Hepatocyte (in vitro differentiated cells): ENCODE results near the gene XRCC6. TPM values are rescaled to one million over a fixed set of nuclear protein-coding genes. Genes with fewer than 3 reads are reported as not detected.
"Not testable (repeated sequence)": the region's sequence is repeated elsewhere in the genome, so short reads cannot be mapped to it uniquely, and the experiment has no call there.

ENCODE experiments used
- DNase-seq: peaks from one replicate; pipeline ENCODE4 v3.0.0-alpha.2; 2016; ENCODE audit warnings: low spot score
- H2AFZ ChIP-seq: fragments of 200-600 bp; sonication (generic); 2 replicates; pipeline ENCODE4 v1.6.0; 2016; ENCODE audit warnings: antibody characterized with exemption, mild to moderate bottlenecking
- H3K27ac ChIP-seq: fragments of 200-600 bp; sonication (generic); 2 replicates; pipeline ENCODE4 v1.5.1; 2016; ENCODE audit warnings: mild to moderate bottlenecking
- H3K27me3 ChIP-seq: fragments of 200-600 bp; sonication (generic); 2 replicates; pipeline ENCODE4 v1.6.1; 2016
- H3K36me3 ChIP-seq: fragments of 200-600 bp; sonication (generic); replicated peaks from 2 replicates; pipeline ENCODE4 v1.5.1; 2016; ENCODE audit warnings: low read depth; ENCODE audit not compliant: insufficient read depth
- H3K4me1 ChIP-seq: fragments of 200-600 bp; sonication (generic); 2 replicates; pipeline ENCODE4 v1.5.1; 2016; ENCODE audit warnings: mild to moderate bottlenecking, moderate library complexity; ENCODE audit not compliant: insufficient read depth
- H3K4me2 ChIP-seq: fragments of 200-600 bp; sonication (generic); 2 replicates; pipeline ENCODE4 v1.6.0; 2016
- H3K4me3 ChIP-seq: fragments of 200-600 bp; sonication (generic); 2 replicates; pipeline ENCODE4 v1.5.1; 2016; ENCODE audit warnings: mild to moderate bottlenecking
- H3K79me2 ChIP-seq: fragments of 200-600 bp; sonication (generic); 2 replicates; pipeline ENCODE4 v1.6.0; 2017; ENCODE audit warnings: mild to moderate bottlenecking
- H3K9me2 ChIP-seq: fragments of 200-600 bp; sonication (generic); replicated peaks from 2 replicates; pipeline ENCODE4 v1.6.0; 2017; ENCODE audit warnings: mild to moderate bottlenecking; ENCODE audit not compliant: insufficient read depth
- H3K9me3 ChIP-seq: fragments of 200-600 bp; sonication (generic); 2 replicates; pipeline ENCODE4 v1.5.1; 2016; ENCODE audit warnings: low read depth, mild to moderate bottlenecking
- H4K20me1 ChIP-seq: fragments of 200-600 bp; sonication (generic); 2 replicates; pipeline ENCODE4 v1.6.0; 2016; ENCODE audit warnings: mild to moderate bottlenecking; ENCODE audit not compliant: insufficient read depth, poor library complexity, severe bottlenecking
- CTCF ChIP-seq: fragments of 200-600 bp; sonication (generic); IDR thresholded peaks from 2 replicates; pipeline ENCODE4 v1.5.1; 2016; ENCODE audit warnings: antibody characterized with exemption, mild to moderate bottlenecking; ENCODE audit not compliant: poor library complexity
- EZH2 ChIP-seq: fragments of 200-600 bp; sonication (generic); IDR thresholded peaks from 2 replicates; pipeline ENCODE4 v1.6.1; 2016; ENCODE audit warnings: antibody characterized with exemption, mild to moderate bottlenecking, borderline replicate concordance
- EZH2phosphoT487 ChIP-seq: fragments of 200-600 bp; sonication (generic); IDR thresholded peaks from one replicate; pipeline ENCODE4 v1.6.1; 2018; ENCODE audit warnings: antibody characterized with exemption, mild to moderate bottlenecking, low read depth, moderate library complexity; ENCODE audit not compliant: unreplicated experiment, severe bottlenecking
- WGBS: methylation state at CpG from one replicate; pipeline ENCODE4 v1.1.6; 2016; ENCODE audit warnings: low lambda C conversion rate; ENCODE audit errors: missing lambda C conversion rate; 5-methylcytosine and 5-hydroxymethylcytosine counted together
- polyA plus RNA-seq: library from polyadenylated mRNA; unstranded; fragments of >200 nt; fragmentation: Nextera tagmentation; extraction: Ambion mirVana; gene quantifications from 2 replicates; pipeline ENCODE4 v1.2.1, GENCODE V29; 2016
- total RNA-seq: library from RNA; depleted of rRNA; stranded (reverse); fragments of >200 nt; gene quantifications from 2 replicates; pipeline ENCODE4 v1.2.3, GENCODE V29; 2014

Gene XRCC6
- total and polyA plus RNA-seq, 2 experiments from 2014 or later, result 260 to 276 TPM

- H3K27me3 ChIP-seq, result no peaks in the 10 kb centered on the region
- WGBS, result 95% methylated on average over 7 of the region's 7 CpGs
- no peaks in the 10 kb centered on the region for H3K9me3 ChIP-seq
- no peak for DNase-seq
- peaks cover 11% of the 10 kb centered on the region for H4K20me1 ChIP-seq
- H3K36me3 ChIP-seq, result no peaks in the 10 kb centered on the region
- no peak overlapping the region for H2AFZ ChIP-seq
- no peaks in the 10 kb centered on the region for H3K9me2 ChIP-seq
- H3K4me2 ChIP-seq, result no peak overlapping the region
- peaks cover 75% of the 10 kb centered on the region for H3K79me2 ChIP-seq
- H3K4me1 ChIP-seq, result peaks cover 8% of the 10 kb centered on the region
- no peak for TF ChIP-seq EZH2phosphoT487
- no peak overlapping the region for H3K27ac ChIP-seq
- H3K4me3 ChIP-seq, result no peak overlapping the region
These were observed 4.5 kb downstream of the XRCC6 start for GRCh38 chr22:41625577-41625976.

- not testable (repeated sequence) for H4K20me1 ChIP-seq, H2AFZ ChIP-seq, H3K27ac ChIP-seq, H3K9me3 ChIP-seq, H3K4me1 ChIP-seq, H3K9me2 ChIP-seq, H3K4me2 ChIP-seq, DNase-seq, H3K27me3 ChIP-seq, H3K36me3 ChIP-seq, H3K4me3 ChIP-seq
- peaks cover 50% of the 10 kb centered on the region for H3K79me2 ChIP-seq
- WGBS, result 100% methylated on average over 1 of the region's 28 CpGs
These were observed 10.0 kb downstream of the XRCC6 start for GRCh38 chr22:41631115-41631514.

- H3K79me2 ChIP-seq, result peaks cover 50% of the 10 kb centered on the region
- H2AFZ ChIP-seq, H3K4me3 ChIP-seq, H3K9me3 ChIP-seq, DNase-seq, H3K27ac ChIP-seq, H3K9me2 ChIP-seq, H3K36me3 ChIP-seq, H3K4me2 ChIP-seq, H3K4me1 ChIP-seq, H3K27me3 ChIP-seq, H4K20me1 ChIP-seq: not testable (repeated sequence)
- 100% methylated on average over 7 of the region's 23 CpGs for WGBS
These were observed 10.5 kb downstream of the XRCC6 start for GRCh38 chr22:41631615-41632014.

GRCh38 chr22:41634610-41635009 lies 13.5 kb downstream of the XRCC6 start:
- not testable (repeated sequence) for H3K9me2 ChIP-seq, DNase-seq, H3K27me3 ChIP-seq, H3K4me1 ChIP-seq, H3K27ac ChIP-seq, H3K4me2 ChIP-seq, H4K20me1 ChIP-seq, H3K9me3 ChIP-seq, H3K36me3 ChIP-seq, H2AFZ ChIP-seq, H3K4me3 ChIP-seq
- H3K79me2 ChIP-seq, result peaks cover 34% of the 10 kb centered on the region
- WGBS, result over 99% methylated on average over 8 of the region's 8 CpGs

- no peak overlapping the region for H3K4me2 ChIP-seq
- H3K4me1 ChIP-seq, result no peaks in the 10 kb centered on the region
- H2AFZ ChIP-seq, result no peak overlapping the region
- DNase-seq, result no peak
- no peaks in the 10 kb centered on the region for H3K27me3 ChIP-seq
- no peak for TF ChIP-seq EZH2phosphoT487
- TF ChIP-seq CTCF, result no peak
- TF ChIP-seq EZH2, result no peak
- 92% methylated on average over 7 of the region's 7 CpGs for WGBS
- no peak overlapping the region for H3K4me3 ChIP-seq
- H4K20me1 ChIP-seq, result peaks cover 3% of the 10 kb centered on the region
- no peaks in the 10 kb centered on the region for H3K9me3 ChIP-seq
- no peak overlapping the region for H3K27ac ChIP-seq
- no peaks in the 10 kb centered on the region for H3K9me2 ChIP-seq
- H3K36me3 ChIP-seq, result peaks cover 9% of the 10 kb centered on the region
- H3K79me2 ChIP-seq, result peaks cover 43% of the 10 kb centered on the region
These were observed 15.4 kb downstream of the XRCC6 start for GRCh38 chr22:41636467-41636866.

GRCh38 chr22:41637623-41638022 lies 16.5 kb downstream of the XRCC6 start:
- H3K9me2 ChIP-seq, H3K4me2 ChIP-seq, H3K4me3 ChIP-seq, H3K4me1 ChIP-seq, H3K27me3 ChIP-seq, H2AFZ ChIP-seq, DNase-seq, H3K36me3 ChIP-seq, H3K9me3 ChIP-seq, H4K20me1 ChIP-seq, H3K27ac ChIP-seq: not testable (repeated sequence)
- peaks cover 51% of the 10 kb centered on the region for H3K79me2 ChIP-seq
- WGBS, result 98% methylated on average over 8 of the region's 8 CpGs
